Hepatocyte (in vitro differentiated cells): ENCODE data around the gene MMP20.

Experiments
- EZH2 ChIP-seq: fragments of 200-600 bp; sonication (generic); IDR thresholded peaks from 2 replicates; pipeline ENCODE4 v1.6.1; 2016; ENCODE audit warnings: antibody characterized with exemption, mild to moderate bottlenecking, borderline replicate concordance
- EZH2phosphoT487 ChIP-seq: fragments of 200-600 bp; sonication (generic); IDR thresholded peaks from one replicate; pipeline ENCODE4 v1.6.1; 2018; ENCODE audit warnings: antibody characterized with exemption, mild to moderate bottlenecking, low read depth, moderate library complexity; ENCODE audit not compliant: unreplicated experiment, severe bottlenecking
- TF ChIP-seq, protein P1 (sequence below): fragments of 200-600 bp; sonication (generic); IDR thresholded peaks from 2 replicates; pipeline ENCODE4 v1.5.1; 2016; ENCODE audit warnings: antibody characterized with exemption, mild to moderate bottlenecking; ENCODE audit not compliant: poor library complexity

DNA sequence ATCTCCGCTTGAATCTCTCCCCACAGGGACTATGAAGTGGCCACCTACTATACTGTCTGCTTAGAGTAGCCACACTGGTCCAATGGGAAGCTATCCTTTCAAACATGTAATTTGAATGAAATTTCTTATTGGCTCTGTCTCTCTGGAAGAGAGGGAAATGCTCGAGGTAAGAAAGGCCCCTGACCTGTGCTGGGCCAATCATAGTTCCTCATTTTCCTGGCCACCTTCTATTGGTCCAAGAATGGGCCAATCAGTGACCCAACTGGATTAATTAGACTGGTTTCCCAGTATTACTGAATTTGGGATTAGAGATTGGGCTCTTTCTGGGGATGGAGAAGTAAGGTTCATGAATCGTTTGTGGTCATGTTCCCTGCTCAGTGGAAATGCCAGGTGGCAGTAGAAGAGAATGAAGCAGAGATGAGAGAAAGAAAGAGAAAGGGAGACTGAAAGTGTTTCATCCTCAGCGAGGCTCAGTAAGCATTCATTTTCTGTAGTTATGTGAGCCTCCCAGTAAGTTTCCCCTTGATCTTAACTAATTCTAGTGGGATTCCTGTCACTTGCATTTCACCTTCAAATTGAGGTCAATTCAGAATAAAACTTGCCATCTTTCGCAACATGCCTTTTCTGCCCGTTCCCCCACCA, 8.4 kb upstream of the MMP20 start:
- TF ChIP-seq, protein P1, sequence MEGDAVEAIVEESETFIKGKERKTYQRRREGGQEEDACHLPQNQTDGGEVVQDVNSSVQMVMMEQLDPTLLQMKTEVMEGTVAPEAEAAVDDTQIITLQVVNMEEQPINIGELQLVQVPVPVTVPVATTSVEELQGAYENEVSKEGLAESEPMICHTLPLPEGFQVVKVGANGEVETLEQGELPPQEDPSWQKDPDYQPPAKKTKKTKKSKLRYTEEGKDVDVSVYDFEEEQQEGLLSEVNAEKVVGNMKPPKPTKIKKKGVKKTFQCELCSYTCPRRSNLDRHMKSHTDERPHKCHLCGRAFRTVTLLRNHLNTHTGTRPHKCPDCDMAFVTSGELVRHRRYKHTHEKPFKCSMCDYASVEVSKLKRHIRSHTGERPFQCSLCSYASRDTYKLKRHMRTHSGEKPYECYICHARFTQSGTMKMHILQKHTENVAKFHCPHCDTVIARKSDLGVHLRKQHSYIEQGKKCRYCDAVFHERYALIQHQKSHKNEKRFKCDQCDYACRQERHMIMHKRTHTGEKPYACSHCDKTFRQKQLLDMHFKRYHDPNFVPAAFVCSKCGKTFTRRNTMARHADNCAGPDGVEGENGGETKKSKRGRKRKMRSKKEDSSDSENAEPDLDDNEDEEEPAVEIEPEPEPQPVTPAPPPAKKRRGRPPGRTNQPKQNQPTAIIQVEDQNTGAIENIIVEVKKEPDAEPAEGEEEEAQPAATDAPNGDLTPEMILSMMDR: no peak
- TF ChIP-seq EZH2 (no peak), EZH2phosphoT487 (no peak)
